Measurements from ENCODE around the gene HMGXB3. TPM values are rescaled to one million over a fixed set of nuclear protein-coding genes. Genes with fewer than 3 reads are reported as not detected.
A peak's percentile ranks its signal among the peaks of the same experiment; 100 is the strongest.

Gene HMGXB3
- total and polyA plus RNA-seq, 11 donors: 10.7 to 25.9 (median 17.5) TPM

DNA sequence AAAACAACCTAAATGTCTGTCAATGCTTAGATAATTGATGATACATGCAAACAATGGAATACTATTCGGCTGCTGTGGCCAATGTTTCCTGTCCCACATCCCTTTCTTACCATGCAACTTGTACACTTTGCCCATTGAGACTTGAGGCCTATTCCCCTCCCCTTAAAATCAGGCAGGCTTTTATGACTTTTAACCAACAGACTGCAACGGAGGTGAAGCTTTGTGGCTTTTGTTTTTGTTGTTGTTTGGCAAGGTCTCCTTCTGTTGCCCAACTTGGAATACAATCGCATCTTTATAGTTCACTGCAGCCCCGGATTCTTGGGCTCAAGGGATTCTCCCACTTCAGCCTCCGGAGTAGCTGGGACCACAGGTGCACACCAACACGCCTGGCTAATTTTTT, 45.7 kb upstream of the HMGXB3 start:
- Histone ChIP-seq H3K27me3 (no peaks in the 10 kb centered on the region), H3K36me3 (no peaks in the 10 kb centered on the region), H3K4me3 (no peak overlapping the region), H3K27ac (no peak overlapping the region), H3K9me3 (no peaks in the 10 kb centered on the region), H3K4me1 (peaks cover 0 to 5% (median 4%) of the 10 kb centered on the region in 12 donors)
- intact Hi-C loops (cut with DNase I): loop anchor here in 1 of 10 donors (5.0 kb wide), 1 partner anchor 102 kb away; no protein-coding TSS in a partner anchor
- TF ChIP-seq POLR2A (IDR thresholded peaks at IDR 0.05): no peak
- TF ChIP-seq, protein P1, sequence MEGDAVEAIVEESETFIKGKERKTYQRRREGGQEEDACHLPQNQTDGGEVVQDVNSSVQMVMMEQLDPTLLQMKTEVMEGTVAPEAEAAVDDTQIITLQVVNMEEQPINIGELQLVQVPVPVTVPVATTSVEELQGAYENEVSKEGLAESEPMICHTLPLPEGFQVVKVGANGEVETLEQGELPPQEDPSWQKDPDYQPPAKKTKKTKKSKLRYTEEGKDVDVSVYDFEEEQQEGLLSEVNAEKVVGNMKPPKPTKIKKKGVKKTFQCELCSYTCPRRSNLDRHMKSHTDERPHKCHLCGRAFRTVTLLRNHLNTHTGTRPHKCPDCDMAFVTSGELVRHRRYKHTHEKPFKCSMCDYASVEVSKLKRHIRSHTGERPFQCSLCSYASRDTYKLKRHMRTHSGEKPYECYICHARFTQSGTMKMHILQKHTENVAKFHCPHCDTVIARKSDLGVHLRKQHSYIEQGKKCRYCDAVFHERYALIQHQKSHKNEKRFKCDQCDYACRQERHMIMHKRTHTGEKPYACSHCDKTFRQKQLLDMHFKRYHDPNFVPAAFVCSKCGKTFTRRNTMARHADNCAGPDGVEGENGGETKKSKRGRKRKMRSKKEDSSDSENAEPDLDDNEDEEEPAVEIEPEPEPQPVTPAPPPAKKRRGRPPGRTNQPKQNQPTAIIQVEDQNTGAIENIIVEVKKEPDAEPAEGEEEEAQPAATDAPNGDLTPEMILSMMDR (IDR thresholded peaks at IDR 0.05): no peak
- DNase-seq (no peak), ATAC-seq (no peak)
- WGBS, 4 donors: 86 to 89% (median 86%) methylated on average over 6 of the region's 6 CpGs

DNA sequence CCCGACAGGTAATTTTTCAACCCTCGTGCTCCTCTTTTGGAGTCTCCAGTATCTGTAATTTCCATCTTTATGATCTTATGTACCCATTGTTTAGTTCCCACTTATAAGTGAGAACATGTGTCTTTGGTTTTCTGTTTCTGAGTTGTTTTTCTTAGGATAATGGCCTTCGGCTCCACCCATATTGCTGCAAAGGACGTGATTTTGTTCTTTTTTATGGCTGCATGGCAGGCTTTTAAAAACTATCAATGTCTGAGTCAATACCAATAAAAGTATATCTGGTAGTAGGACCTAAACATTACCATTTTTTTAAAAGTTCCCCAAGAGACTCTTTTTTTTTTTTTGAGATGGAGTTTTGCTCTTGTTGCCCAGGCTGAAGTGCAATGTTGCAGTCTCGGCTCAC, 43.9 kb upstream of the HMGXB3 start:
- no peaks in the 10 kb centered on the region for H3K27me3 ChIP-seq
- no peaks in the 10 kb centered on the region for H3K36me3 ChIP-seq
- TF ChIP-seq POLR2A (IDR thresholded peaks at IDR 0.05): no peak
- TF ChIP-seq, protein P1 (IDR thresholded peaks at IDR 0.05): no peak
- peaks cover 0 to 19% (median 14%) of the 10 kb centered on the region in 12 donors for H3K4me1 ChIP-seq
- DNase-seq: no peak
- WGBS, 4 donors: 75 to 87% (median 82%) methylated on average over 5 of the region's 5 CpGs
- intact Hi-C loops (cut with DNase I): loop anchor here in 1 of 10 donors (5.0 kb wide), 1 partner anchor 104 kb away; no protein-coding TSS in a partner anchor
- H3K9me3 ChIP-seq: no peaks in the 10 kb centered on the region
- H3K27ac ChIP-seq: no peak overlapping the region
- ATAC-seq: no peak
- H3K4me3 ChIP-seq: no peak overlapping the region

DNA sequence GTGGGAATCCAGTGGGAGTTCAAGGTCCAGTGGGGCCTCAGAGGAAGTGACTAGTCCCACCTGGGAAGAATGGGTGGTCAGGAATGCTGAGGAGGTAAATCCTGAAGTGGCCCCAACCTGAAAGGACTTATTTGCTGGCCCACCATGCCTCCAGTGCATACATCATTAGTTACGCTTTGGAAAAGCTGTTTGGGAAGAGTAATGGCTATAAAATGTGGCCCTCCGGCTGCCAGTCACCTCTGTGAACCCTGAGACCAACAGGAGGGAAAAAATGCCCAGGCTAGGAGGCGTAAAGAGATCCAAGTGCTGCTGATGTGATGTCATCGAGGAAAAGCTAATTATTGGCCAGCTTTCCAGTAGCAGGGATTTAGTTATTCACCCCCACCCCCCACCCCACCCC, 42.7 kb upstream of the HMGXB3 start:
- intact Hi-C loops (cut with DNase I): loop anchor here in 1 of 10 donors (5.0 kb wide), 1 partner anchor 106 kb away; no protein-coding TSS in a partner anchor
- Histone ChIP-seq H3K9me3 (no peaks in the 10 kb centered on the region), H3K4me3 (no peak overlapping the region), H3K27ac (no peak overlapping the region), H3K36me3 (no peaks in the 10 kb centered on the region), H3K4me1 (peaks cover 0 to 22% (median 14%) of the 10 kb centered on the region in 12 donors), H3K27me3 (no peaks in the 10 kb centered on the region)
- DNase-seq: no peak
- TF ChIP-seq, protein P1 (IDR thresholded peaks at IDR 0.05): no peak
- no peak for TF ChIP-seq POLR2A (IDR thresholded peaks at IDR 0.05)
- 91 to 96% (median 94%) methylated on average over 4 of the region's 4 CpGs for WGBS, 4 donors
- no peak for ATAC-seq

DNA sequence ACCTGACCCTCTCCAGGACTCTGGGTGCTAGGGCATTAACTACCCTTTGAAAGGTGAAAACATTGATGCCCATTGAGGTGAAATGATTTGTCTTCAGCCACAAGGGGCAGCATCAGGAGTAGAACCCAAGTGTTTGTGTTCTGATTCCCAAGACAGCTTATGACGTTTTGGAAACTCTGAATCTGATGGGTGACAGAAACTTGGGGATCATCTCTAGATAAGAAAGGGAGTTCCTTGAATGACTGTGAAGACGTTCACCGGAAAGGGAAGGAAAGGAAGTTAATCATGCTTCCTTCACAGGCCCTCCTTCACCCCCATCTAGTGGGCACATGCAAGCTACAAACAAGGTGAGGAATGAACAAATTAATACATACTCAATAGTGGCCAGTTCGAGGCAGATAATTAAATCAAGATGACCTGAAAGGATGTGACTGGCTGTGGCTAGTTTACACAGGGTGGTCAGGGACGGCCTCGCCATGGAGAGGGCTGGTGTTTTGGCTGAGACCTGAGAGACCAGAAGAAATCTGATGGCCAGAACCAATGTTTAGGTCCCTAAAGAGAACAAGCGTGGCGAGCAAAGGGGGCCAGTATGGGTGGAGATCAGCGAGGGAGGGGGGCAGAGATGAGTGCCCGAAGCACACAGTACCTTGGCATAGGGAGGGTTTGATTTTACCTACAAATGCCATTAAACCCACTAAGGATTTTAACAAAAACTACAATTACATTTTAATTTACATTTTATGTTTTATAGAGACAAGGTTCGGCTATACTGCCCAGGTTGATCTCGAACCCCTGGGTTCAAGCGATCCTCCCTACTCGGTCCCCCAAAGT, 40.9 kb upstream of the HMGXB3 start:
- WGBS, 4 donors: 44 to 52% (median 49%) methylated on average over 14 of the region's 14 CpGs
- Histone ChIP-seq H3K4me3 (peak overlapping the region; percentile 51 to 96 (median 72)), H3K36me3 (no peaks in the 10 kb centered on the region), H3K27ac (peak overlapping the region; percentile 49 to 93 (median 87)), H3K27me3 (no peaks in the 10 kb centered on the region), H3K4me1 (peaks cover 0 to 22% (median 14%) of the 10 kb centered on the region in 12 donors), H3K9me3 (no peaks in the 10 kb centered on the region)
- intact Hi-C loops (cut with DNase I): loop anchor here in 9 of 10 donors (2.0 to 10.0 kb wide), 7 partner anchors 102 to 325 kb away; no protein-coding TSS in a partner anchor
- DNase-seq (no peak), ATAC-seq (peak in 1 of 4 donors; percentile 1)
- no peak for TF ChIP-seq POLR2A (IDR thresholded peaks at IDR 0.05)
- TF ChIP-seq, protein P1 (IDR thresholded peaks at IDR 0.05): peak in 11 of 12 donors; percentile 14 to 65 (median 40)

All from heart left ventricle (tissue), 16 donors.